Nephron progenitor cell (in vitro differentiated cells): ENCODE data around the gene RAB3GAP1.
"Not testable (repeated sequence)": the region's sequence is repeated elsewhere in the genome, so short reads cannot be mapped to it uniquely, and the experiment has no call there.

ENCODE experiments used
- DNase-seq: peaks from one replicate; pipeline ENCODE4 v3.0.0; 2021
- H3K27ac Mint-ChIP-seq: 2 replicates; pipeline ENCODE4 v1.8.0; 2021; ENCODE audit warnings: mild to moderate bottlenecking, moderate library complexity, mixed read lengths
- H3K27me3 Mint-ChIP-seq: 2 replicates; pipeline ENCODE4 v1.8.0; 2021; ENCODE audit warnings: mild to moderate bottlenecking, low read depth, mixed read lengths; ENCODE audit not compliant: poor library complexity
- H3K36me3 Mint-ChIP-seq: 2 replicates; pipeline ENCODE4 v1.8.0; 2021; ENCODE audit warnings: low read depth, mixed read lengths
- H3K4me1 Mint-ChIP-seq: 2 replicates; pipeline ENCODE4 v1.8.0; 2021; ENCODE audit warnings: mixed read lengths
- H3K4me3 Mint-ChIP-seq: 2 replicates; pipeline ENCODE4 v1.8.0; 2021; ENCODE audit warnings: mild to moderate bottlenecking, moderate library complexity, mixed read lengths
- H3K9me3 Mint-ChIP-seq: 2 replicates; pipeline ENCODE4 v1.8.0; 2021; ENCODE audit warnings: mild to moderate bottlenecking, moderate library complexity, mixed read lengths
- CTCF ChIP-seq: fragments of 200-600 bp; sonication (generic); IDR thresholded peaks from 2 replicates; pipeline ENCODE4 v1.5.0; 2021; ENCODE audit warnings: antibody characterized with exemption

RAB3GAP1 gene

GRCh38 chr2:135029481-135030134 is 22.5 kb upstream of the RAB3GAP1 start:
- H3K9me3 Mint-ChIP-seq, result peaks cover 12% of the 10 kb centered on the region
- H3K36me3 Mint-ChIP-seq, result no peaks in the 10 kb centered on the region
- no peaks in the 10 kb centered on the region for H3K4me1 Mint-ChIP-seq
- no peak for TF ChIP-seq CTCF
- no peak for DNase-seq
- no peak overlapping the region for H3K27ac Mint-ChIP-seq
- no peak overlapping the region for H3K4me3 Mint-ChIP-seq
- peaks cover 16% of the 10 kb centered on the region for H3K27me3 Mint-ChIP-seq

- Mint-ChIP-seq H3K27me3 (peaks cover 20% of the 10 kb centered on the region), H3K27ac (no peak overlapping the region), H3K36me3 (no peaks in the 10 kb centered on the region), H3K4me1 (no peaks in the 10 kb centered on the region), H3K4me3 (no peak overlapping the region), H3K9me3 (peaks cover 17% of the 10 kb centered on the region)
- peak; percentile 35 for DNase-seq
- TF ChIP-seq CTCF, result no peak
These were observed 21.3 kb upstream of the RAB3GAP1 start for GRCh38 chr2:135030826-135031225.

GRCh38 chr2:135033216-135033615 is 18.9 kb upstream of the RAB3GAP1 start:
- not testable (repeated sequence) for H3K4me3 Mint-ChIP-seq, DNase-seq, H3K27ac Mint-ChIP-seq, H3K4me1 Mint-ChIP-seq, H3K36me3 Mint-ChIP-seq
- peaks cover 17% of the 10 kb centered on the region for H3K27me3 Mint-ChIP-seq
- peaks cover 17% of the 10 kb centered on the region for H3K9me3 Mint-ChIP-seq

- no peaks in the 10 kb centered on the region for H3K36me3 Mint-ChIP-seq
- DNase-seq, result no peak
- H3K9me3 Mint-ChIP-seq, result peaks cover 5% of the 10 kb centered on the region
- H3K4me1 Mint-ChIP-seq, result no peaks in the 10 kb centered on the region
- H3K27me3 Mint-ChIP-seq, result peaks cover 19% of the 10 kb centered on the region
- H3K27ac Mint-ChIP-seq, result no peak overlapping the region
- TF ChIP-seq CTCF, result no peak
- H3K4me3 Mint-ChIP-seq, result no peak overlapping the region
These were observed 14.3 kb upstream of the RAB3GAP1 start for GRCh38 chr2:135037831-135038230.

- peak; percentile 44 for TF ChIP-seq CTCF
- H3K36me3 Mint-ChIP-seq, result no peaks in the 10 kb centered on the region
- no peak overlapping the region for H3K27ac Mint-ChIP-seq
- no peaks in the 10 kb centered on the region for H3K9me3 Mint-ChIP-seq
- peak; percentile 15 for DNase-seq
- H3K4me3 Mint-ChIP-seq, result no peak overlapping the region
- H3K27me3 Mint-ChIP-seq, result peaks cover 15% of the 10 kb centered on the region
- peaks cover 6% of the 10 kb centered on the region for H3K4me1 Mint-ChIP-seq
These were observed 8.7 kb upstream of the RAB3GAP1 start for GRCh38 chr2:135043345-135043744.

GRCh38 chr2:135047300-135047699 is 4.8 kb upstream of the RAB3GAP1 start, which contains the start of gene MAP3K19:
MAP3K19 (minus strand) TSS chr2:135047447; CDS start chr2:135024647, 22,800 bp downstream.
- Mint-ChIP-seq H3K27ac (peak within 1 kb of the TSS; percentile 46), H3K4me1 (peaks cover 9% of the 10 kb centered on the region), H3K4me3 (no peak within 1 kb of the TSS), H3K27me3 (no peaks in the 10 kb centered on the region), H3K9me3 (no peaks in the 10 kb centered on the region), H3K36me3 (no peaks in the 10 kb centered on the region)
- no peak for TF ChIP-seq CTCF
- DNase-seq, result no peak
